Activated CD8-positive, alpha-beta memory T cell treated with anti-CD3 and anti-CD28 coated beads, Interleukin-2, amount 50 U/mL, for 1 hour (primary cell): ENCODE data around the gene RNF31.
A peak's percentile ranks its signal among the peaks of the same experiment; 100 is the strongest.

Experiments
- DNase-seq: peaks from one replicate; pipeline ENCODE4 v3.0.0-alpha.2; 2020; ENCODE audit errors: extremely low read depth

Gene RNF31

DNA sequence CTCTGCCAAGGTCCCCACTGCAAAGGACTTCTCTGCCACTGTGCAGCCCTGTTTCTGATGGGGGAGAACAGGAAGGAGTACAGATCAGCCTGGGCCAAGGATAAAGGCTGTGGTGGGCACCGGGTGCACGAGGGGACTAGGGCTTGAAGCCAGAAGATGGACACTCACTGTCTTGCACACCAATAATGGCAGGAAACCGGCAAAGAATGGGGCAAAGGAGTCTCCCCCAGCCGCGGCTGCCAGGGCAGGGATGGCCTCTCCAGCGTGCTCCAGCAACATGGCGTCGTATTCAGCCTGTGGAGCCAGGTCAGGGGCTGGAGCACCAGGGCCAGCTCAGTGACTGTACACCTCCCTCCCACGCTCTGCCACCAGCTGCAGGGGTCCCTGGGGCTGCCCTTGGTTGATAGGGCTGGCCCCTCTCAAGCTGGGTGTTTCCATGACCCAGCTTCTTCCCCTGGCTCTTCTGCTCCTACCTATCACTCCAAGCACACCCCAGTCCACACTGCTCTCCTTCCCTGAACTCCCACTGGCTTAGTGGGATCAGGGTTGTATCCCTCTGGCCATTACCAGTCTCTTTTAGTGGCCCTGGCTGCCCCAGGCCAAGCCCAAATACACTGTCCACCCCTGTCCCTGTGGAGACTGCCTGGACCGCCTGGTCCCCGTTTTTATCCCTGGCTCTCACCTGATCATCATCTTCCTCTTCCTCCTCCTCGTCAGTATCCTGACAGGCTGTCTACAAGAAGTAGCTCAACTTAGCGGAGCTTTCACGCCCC lies 35.0 kb downstream of the RNF31 start:
- no peak for DNase-seq

DNA sequence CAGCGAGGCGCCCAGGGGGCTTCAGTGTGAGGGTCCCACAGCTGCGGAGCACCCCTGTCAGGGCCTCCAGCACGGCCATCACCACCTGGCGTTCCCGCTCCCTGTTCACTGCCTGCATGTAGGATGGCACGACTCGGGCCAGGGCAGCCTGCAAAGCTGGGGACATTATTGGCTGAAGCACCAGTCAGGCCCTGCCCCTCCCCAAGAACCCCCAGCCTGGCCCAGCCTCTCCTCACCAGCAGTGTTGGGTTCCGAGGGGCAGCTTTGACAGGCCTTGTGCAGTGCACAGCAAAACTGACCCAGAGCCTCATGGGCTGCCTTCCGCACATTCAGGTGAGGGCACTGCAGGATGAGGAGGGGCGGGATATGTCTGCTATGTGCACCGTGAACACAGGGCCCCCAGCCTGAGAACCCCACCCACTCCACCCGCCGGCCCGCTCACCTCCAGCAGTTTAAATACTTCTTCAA lies 35.8 kb downstream of the RNF31 start:
- DNase-seq, result no peak

DNA sequence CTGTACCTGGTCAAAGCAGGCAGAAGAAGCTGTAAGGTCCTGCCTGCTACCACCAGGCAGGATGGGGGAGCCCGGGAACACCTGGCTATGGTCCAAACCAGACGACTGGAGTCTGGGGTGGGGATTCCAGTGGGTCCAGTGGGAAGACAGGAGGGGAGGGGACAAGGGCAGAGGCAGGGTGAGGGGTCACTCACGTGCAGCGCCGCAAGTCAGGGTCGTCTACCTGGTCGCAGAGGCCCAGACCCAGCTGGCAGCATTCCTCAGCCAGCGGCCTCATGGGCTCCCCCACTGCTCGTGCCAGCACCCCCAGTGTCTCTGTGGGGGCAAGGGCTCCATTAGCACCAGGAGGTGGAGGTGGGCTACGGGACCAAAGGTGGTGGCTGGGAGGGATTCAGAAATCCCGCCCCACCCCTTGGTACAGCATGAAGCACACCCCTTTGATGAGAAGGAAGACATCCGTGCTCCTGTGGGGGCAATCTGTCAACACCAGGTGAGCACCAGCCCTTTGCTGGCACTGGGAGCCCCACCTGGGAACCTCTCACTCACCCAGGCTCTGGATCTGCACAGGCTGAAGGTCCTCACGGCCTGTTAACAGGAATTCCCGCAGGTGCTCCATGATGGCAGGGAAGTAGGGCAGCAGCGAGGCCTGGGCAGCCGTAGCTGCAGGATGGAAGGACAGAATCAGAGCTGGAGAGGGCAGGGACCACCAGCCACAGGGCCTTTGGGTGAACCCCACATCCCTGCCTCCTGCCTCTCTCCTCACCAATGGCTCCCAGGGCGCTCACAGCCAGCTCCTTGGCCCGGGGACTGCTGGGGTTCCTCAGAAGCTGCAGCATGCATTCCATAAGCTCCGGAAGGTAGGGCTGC lies 37.0 kb downstream of the RNF31 start:
- no peak for DNase-seq

DNA sequence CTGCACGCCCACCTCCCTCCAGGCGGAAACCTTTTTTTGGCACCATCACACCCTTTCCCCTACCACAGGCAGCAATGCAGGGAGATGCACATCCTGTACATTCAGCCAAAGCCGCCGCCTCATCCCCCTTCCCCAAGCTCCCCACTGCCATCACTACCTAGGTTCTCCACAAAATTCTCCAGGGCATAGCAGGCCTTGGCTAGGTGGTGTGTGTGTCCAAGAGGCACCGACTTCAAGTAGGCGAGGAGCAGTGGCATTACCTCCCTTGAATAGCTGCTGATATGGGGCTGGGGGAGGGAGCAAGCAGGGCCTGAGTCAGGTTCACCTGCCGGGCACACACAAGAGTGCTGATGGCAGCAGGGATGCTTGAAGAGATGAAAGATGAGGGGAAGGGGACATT lies 37.7 kb downstream of the RNF31 start:
- no peak for DNase-seq

DNA sequence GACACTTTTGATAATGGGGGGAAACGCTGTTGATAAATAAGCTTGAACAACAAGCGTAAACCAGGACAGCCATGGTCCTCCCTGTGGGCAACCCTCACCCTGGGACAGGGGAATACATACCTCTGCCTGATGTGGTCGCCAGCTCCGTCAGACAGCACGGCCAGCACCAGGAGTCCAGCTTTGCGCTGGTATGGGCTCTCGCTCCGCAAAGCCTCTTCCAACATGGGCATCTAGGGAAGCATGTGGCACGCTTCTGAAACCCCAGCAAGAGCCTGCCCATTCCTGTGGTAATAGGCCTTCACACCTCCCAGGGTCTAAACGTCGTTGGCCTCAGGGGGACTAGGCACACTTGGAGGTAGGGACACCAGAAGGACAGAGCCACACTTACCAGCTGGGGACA lies 38.4 kb downstream of the RNF31 start:
- DNase-seq, result no peak

DNA sequence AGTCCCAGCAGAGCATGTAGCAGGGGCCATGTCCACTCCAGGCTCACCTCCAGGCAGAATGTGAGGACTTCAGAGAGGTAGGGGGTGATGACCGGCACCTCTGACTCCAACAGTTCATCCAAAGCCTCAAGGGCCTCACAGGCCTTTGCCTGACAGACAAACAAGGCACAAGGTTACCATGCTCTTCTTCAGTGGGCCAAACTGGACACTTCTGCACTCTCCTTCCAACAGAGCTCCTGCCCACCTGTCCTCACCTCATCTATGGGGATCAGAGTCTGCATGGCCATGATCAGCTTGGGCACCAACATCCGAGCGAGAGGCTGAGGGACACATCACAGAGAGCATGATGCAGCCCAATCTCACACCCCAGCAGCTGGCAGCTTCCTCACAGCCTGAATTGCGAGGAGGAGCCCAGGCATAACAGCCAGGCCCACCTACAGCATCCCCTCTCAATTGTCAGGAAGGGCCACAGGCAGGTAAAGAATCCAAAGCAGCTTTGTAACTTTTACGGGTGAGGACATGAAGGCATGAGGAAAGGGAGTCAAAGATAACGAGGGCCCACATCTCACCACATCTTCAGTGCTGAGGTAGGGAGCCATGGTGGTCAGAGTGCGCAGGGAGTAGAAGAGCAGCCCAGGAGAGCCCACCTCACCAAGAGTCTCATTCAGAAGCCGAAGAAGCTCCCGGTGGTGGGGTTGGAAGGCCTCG lies 39.7 kb downstream of the RNF31 start:
- no peak for DNase-seq

DNA sequence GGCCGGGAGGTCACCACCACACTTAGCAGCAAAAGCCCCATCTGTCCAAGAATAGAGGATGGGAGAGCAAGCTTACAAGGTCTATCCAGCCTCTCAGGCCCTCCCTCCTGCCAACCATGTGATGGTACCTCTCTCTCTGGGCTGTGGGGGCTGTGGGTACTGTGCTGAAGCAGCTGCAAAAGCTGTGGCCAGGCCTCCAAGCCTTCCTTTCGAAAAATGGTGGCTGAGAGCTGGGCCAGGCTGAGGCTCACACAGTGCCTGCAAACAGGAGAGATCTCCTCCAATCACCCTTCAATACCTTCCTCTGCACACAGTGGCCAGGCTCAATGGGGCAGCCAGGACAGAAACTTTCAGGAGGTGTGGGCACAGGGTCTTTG lies 40.2 kb downstream of the RNF31 start:
- DNase-seq, result no peak

DNA sequence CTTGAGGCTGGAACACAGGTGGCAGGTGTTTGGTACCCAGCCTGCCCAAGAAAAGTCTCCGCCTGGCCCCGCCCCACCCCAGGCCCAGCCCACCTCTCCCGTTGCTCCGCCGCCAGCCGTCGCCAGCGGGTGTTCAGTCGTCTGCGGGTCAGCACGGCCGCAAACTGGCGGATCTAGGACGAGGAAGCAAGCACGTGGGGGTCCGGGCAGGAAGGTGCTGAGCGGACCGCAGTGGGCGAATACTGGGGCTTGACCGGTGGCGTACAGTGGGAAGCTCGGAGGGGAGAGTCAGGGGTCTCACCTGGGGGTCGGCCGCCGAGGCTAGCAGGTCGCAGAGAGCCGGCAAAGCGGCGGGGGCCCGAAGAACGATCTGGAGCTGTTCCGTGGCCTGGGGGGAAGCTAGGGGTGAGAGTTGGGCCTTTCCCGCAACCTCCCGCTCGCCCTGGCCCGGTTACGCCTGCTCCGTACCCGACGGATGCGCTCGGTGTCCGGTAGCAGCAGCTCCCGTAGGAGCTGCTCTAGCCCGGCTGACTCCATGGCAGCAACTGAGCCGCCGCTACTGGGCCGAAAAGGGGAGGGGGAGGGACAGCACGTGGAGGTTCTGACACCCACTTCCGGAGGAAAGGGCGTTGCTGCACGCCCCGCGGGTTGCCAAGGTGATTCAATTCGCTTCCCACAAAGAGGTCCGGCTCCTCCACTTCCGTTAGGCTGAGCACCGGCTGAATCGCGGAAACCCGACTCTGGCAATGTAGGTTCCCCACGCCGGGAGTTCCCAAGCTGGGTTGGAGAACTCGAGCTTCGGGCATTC lies 41.2 kb downstream of the RNF31 start, which contains the start of gene IPO4:
Gene IPO4, minus strand, starts transcription at position 566 of the 808 bp plus-strand sequence. Its CDS starts 29 bp downstream, at position 537.
- peak; percentile 93 for DNase-seq

DNA sequence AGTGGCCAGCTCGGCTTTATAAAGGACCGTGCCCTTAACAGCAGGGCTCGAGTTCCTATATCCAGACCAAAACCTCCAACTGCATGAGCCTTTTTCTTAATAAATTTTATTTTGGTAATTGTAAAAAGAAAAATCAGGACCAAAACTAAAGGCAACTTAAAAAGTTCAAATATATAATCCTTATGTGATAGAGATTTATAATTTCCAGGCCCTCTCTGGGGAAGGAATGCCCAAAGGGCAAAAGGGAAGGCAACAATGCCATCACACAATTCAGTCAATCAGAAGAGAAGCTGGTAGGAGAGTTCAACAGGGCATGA lies 41.7 kb downstream of the RNF31 start:
- DNase-seq, result no peak

DNA sequence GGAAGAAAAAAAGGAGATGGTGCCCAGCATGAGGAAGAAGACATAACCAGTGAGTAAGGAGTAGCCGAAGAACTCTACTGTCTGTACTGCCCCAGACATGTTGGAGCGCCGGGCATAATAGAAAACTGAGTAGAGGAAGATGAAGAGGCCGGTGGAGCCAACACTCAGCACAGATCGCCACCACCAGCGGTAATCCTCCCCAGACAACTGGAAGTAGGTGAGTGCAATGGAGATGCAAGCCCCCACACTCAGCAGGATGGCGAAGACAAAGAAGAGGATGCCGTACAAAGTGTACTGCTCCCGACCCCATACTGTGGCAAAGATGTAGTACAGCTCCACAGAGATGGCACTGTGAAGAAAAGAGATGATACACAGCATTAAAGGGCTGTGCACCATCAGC lies 42.2 kb downstream of the RNF31 start:
- no peak for DNase-seq

DNA sequence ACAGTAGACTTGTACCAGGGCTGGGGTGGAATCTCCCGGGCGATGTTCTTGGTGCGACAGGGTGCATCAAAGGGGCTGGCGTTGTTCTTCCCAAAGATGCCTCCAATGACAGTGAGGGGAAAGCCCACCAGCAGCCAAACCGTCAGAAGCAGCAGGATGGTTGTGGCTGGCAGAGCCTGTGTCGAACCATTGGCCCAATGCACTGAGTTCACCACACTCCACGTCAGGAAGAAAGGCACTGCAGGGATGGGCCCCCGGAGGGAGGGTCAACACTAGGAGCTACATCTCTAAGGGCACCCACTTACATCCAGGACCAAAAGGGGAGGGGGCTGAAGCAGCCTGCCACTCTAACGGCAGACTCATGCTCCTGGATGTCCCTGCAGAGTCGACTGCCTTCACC lies 43.1 kb downstream of the RNF31 start:
- no peak for DNase-seq

DNA sequence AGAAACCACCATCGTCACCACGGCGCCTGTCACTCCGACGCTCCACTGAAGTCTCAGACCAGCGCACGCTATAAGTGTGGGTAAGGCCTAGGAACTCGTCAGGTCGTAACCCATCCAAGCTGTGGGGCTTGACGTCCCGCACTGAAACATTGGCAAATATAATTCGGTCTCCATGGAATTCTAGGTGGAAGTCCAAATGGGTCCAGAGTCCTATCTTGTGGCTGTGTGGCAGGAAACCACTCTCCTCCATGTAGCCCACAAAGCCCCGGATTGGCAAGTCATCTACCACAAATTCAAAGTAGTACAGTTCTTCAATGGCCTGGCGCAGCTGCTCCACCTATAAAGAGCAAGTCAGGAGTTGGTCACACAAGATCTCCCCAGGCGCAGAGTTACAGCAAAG lies 45.6 kb downstream of the RNF31 start:
- no peak for DNase-seq

DNA sequence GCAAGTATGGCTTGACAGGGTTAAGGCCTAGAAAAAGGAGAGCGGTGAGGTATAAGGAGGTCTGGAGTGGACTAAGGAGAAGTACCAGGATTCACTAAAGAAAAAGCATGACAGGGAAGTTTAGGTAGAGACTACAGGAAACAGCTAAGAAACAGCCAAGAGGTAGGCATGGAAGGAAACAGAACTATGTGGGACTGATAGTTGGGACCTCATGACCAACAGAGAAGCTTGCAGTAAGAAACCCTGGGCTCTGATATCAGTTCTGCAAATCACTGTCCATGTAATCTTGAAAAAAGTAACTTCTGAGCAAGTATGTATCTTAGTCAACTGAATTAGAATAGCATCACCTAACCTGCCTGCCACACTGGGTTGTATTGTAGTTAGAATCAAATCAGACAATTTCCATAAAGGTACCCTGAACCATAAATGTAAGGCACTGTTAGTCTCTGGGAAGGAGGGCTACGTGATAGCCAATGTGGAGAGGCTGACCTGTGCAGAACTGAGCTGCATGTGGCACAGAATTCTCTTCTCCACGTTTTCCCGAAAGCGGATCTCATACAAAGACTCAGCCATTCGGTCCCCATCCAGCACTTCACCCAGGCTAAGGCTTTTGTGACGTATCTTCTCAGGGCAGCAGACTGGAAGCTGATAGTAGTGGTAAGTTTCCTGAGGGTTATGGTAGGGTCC lies 47.0 kb downstream of the RNF31 start:
- no peak for DNase-seq

DNA sequence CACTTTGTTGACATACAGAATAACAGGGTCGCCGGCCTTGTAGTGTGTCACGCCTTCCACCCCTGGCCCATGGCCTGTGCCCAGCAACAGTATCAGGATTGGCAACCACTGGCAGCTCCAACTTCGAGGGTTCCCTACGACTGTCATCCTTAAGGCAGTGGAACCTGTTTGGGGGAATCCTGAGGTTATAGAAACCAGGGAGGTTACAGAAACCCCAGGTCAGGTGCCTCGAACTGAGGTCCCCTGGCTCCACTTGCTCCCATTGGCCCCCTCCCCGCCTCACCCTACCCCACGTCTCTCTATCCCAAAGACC lies 47.5 kb downstream of the RNF31 start:
- no peak for DNase-seq

DNA sequence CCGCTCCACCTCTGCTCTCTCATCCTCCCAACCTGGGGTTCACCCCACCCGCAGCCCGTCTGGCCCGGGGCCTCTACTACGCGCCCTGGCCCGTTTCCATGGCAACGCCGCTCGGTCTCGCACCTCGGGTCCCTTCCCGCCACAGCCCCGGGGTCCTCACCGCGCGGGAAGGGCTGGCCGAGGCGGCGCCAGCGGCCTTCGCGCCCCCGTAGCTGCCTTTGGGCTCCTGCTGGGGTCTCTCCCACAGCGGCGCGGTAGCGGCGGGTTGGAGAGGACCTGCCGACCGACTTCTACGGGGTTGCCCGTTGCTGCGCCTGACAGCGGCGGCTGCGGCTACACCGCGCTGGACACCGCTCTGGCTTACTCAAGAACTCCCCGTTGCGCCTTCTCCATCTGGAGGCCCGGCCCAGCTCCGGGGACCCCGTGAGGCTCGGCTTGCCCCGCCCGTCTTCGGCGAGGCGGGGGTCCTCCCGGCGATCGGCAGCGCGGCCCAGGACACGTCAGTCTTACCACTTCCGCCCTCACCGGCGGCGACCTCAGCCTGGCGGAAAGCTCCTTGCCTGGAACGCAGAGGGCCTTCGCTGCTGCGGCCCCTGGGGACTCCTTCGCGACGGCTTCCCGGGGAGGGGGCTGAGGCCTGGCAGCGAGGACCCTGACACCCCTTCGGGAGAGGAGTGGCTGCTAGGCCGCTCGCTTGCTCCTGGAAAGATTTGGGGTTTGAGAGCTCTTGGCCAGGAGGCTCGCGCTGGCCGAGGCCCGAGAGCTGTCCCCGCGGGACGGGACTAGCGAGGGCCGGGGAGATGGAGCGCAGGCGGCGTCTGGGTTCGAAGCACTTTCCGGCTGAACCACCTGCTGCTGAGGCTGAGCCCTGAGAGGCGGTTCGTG lies 48.1 kb downstream of the RNF31 start, which contains the start of gene TM9SF1:
Gene TM9SF1, minus strand, starts transcription at position 256 of the 885 bp plus-strand sequence. CDS start 422 bp downstream, outside the sequence.
- DNase-seq, result peak; percentile 82

DNA sequence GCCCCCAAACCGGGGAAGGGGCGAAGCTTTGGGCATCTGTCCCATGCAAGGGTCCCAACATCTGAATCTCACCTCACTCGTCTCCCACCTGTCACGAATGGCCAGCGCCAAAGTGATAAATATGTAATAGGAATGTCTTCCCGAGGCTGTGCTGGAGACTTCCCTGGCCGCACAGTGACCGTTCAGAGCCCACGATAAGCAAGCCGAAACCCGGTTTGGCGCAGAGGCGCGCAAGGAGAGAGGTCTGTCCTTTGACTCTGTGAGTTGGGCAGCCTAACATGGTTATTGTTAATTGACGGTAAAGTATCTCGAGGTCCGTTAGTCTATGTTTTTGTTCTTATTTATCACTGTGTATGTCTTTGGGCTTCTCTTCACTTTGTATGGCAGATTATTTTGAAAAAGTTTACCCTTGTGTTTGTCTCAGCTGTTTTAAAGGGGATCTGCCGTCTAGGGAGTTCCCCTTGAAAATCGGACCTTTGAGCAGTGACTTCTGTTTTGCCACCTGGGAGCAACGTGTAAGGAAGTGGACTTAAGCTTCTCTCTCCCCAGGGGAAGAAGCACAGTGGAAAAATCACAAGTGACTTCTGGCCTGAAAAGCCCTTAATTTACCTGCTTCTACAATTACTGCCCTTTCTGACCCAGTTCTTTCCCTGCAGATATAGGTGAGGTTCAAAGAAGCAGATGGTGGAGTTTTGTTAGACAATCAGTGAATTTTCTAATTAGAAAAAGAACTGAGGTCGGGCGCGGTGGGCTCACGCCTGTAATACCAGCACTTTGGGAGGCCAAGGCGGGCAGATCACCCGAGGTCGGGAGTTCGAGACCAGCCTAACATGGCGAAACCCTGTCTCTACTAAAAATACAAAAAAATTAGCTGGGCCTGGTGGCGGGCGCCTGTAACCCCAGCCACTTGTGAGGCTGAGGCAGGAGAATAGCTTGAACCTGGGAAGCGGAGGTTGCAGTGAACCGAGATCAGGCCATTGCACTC lies 49.1 kb downstream of the RNF31 start:
- no peak for DNase-seq

DNA sequence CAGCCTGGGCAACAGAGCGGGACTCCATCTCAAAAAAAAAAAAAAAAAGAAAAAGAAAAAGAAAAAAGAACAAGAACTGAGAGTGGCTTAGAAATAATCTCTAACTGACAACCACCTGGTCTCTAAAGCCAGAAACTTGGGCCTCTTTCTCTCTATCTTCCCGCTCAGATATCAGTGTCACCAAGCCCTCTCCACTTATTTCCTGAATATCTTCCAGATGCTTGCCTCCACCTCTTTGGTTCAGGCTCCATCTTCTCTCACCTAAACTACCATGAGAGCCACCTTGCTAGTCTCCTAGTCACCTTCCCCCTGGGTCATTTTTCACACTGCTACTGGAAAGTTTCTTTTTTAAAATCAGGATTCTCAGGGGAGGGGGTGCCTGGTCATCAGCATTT lies 49.8 kb downstream of the RNF31 start:
- DNase-seq, result no peak

DNA sequence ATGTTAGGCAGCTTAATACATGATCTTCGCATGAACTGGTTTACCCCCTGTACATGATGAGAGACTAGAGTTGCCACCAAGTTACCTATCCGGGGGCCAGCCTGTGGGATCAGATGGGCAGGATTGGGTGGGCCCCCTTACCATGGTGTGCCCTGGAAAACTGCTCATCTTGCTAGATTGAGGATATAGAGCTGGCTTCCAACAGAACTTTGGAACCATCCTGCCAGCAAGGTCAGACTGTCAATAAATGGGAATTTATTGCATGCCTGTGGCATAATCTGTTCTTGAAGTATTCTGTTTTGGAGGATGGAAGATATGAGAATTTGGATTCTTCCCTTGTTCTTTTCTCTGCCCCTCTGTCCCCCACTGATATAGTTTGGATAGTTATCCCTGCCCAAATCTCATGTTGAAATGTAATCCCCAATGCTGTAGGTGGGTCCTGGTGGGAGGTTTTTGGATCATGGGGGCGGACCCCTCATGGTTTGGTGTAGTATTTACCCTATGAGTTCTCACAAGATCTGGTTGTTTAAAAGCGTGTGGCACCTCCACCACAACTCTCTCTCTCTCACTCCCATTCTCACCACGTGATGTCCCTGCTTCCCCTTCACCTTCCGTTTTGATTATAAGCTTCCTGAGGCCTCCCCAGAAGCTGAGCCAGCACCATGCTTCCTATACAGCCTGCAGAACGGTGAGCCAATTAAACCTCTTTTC lies 51.7 kb downstream of the RNF31 start:
- no peak for DNase-seq
